ENCODE results near the gene CCDC81.
A peak's percentile ranks its signal among the peaks of the same experiment; 100 is the strongest.

Gene CCDC81

GRCh38 chr11:86442827-86443226 lies 68.1 kb downstream of the CCDC81 start:
- no peak for DNase-seq

GRCh38 chr11:86443415-86443814 lies 68.7 kb downstream of the CCDC81 start:
- DNase-seq, result no peak

DNA sequence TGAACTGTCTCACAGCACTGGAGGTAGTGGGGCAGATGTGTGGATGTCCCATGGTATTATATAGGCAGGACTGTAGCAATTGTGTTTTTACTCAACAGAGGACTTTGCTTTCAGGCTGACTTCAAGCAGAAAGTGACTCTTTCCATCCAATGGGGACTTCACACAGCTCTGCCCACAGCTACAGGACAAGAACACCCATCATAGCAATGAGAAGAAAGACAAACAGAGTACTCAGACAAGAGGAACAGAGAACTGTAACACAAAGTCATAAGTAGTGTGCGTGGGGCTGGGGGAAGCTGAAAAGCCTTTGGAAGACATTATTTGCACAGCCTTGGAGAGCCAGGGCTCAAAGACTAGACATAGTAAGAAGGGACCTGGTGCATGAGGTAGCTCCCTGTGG lies 70.3 kb downstream of the CCDC81 start:
- DNase-seq, result no peak

DNA sequence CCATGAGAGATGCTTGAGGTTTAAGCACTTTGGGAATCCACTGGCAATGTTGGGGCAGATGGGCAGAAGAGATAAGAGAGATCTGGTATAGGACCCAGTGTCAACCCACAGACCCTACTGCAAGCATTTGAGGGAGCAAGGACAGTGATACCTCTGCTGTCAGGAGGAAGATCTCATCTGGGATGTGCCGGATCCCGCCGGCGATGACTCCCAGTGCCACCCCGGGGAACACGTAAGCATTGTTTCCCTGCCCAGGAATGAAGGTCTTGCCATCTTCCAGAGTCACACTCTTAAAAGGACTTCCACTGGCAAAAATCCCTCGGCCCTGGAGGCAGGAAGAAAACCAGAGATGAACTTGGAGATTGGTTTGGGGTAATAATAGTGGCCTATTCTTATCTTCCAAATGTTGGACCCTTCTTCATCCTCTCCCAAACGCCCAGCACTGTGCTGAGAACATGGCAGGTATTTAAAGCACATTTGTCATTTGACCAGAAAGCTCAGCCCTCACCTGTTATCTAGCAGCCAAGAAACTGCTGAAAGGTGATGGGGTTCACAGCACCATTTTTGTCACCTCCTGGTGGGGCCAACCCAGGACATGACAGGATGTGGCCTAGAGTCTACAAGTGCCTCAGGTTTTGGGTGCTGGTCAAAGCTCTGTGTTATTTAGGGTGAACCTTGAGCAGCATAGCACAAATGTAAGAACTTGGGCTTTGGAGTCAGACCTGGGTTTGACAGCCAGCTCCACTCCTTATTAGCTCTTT lies 71.7 kb downstream of the CCDC81 start:
- DNase-seq, result no peak

GRCh38 chr11:86446924-86447285 lies 72.2 kb downstream of the CCDC81 start:
- DNase-seq, result no peak

DNA sequence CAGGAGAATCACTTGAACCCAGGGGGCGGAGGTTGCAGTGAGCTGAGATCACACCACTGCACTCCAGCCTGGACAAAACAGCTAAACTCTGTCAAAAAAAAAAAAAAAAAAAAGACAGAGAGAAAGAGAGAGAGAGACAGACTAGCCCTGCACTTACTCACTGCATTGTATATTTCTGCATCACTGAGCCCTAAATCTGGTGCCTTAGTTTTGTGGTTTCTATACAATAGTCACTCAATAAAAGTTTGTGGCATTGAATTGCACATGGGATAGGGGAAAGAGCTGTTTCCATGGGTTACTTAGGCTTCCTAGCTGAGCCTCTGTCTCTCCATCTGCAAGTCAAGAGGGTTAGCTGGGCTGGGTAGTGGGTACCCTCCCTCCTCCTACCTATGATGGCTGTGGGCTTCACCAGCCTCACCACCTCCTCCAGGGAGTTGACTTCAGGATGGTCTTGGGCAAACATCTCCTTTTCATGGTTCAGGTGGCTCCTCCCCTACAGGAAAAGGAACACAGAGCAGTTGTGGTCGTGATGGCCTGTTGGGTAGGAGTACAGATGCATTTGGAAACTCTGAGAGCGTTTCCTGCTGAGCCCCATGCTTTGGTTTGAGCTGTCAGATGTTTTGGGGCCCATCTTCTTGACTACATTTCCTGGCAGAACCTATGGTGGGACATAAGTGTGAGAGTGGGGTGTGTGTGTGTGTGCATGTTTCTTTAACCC lies 73.2 kb downstream of the CCDC81 start:
- no peak for DNase-seq

DNA sequence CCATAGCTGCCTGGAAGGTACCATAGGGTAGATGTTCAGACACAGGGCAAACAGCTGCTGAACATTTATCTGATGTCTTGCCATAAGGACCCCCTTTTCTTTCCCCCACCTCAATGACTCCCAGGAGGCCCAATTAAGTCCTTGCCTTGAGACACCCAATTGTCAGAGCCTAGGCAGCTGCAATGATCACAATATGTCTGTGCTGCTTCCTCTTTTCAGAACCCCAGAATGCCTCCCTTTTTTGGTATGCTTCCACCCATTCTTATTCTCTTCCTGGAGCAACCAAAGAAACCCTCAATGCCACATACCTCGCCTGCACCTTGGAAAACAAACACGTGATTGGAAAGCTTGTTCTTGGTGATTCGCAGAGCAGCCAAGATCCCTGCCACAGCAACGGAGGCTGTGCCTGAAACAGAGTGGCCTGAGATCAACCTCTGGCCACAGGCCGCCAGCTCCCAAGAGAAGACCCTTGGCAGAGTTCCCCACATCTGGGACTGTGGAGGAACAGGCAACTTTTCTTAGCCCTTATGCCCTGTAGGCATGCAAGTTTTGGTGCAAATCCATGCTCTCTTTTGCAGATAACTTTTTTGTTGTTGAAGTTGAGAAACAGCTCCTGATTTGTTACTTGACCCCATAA lies 75.4 kb downstream of the CCDC81 start:
- DNase-seq, result no peak

GRCh38 chr11:86453290-86454030 lies 78.8 kb downstream of the CCDC81 start:
- DNase-seq, result no peak

DNA sequence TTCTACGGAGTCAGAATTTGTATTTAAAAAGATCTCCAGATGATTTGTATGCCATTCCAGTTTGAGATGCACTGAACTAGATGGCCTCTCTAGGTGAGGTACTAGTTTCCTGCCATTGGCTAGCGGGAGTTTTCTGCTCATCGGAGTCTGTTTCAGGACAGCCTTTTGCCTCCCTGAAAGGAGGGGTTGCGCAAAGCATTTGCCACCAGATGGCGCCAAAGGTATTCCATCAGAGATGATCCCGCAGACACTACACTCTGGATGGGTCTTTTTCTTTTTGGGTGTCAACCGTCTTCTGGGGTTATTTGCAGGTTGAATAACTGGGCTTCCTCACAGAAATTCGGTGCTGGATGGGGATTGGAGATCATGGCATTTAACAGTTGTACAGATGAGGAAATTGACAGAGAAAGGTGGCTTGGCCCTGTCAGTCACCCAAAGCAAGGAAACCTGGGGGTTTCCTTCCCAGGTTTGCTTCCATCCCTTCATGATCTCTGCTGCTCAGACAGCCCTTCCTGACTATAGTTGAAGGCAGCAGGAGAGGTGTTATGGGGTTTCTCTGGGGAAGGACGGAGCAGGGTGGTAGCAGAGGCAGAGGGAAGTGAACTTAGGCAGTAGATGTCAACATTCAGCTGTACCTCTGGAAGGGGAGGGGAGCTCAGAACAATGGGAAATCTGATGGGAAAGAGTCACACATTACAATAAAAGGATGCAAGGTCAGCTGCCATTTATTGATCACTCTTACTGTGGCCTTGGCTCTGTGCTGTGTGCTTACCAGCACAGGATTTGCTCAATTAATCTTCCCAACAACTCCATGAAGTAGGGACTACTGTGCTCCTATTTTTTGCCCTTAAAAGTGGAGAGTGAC lies 81.6 kb downstream of the CCDC81 start:
- peak; percentile 4 for DNase-seq

DNA sequence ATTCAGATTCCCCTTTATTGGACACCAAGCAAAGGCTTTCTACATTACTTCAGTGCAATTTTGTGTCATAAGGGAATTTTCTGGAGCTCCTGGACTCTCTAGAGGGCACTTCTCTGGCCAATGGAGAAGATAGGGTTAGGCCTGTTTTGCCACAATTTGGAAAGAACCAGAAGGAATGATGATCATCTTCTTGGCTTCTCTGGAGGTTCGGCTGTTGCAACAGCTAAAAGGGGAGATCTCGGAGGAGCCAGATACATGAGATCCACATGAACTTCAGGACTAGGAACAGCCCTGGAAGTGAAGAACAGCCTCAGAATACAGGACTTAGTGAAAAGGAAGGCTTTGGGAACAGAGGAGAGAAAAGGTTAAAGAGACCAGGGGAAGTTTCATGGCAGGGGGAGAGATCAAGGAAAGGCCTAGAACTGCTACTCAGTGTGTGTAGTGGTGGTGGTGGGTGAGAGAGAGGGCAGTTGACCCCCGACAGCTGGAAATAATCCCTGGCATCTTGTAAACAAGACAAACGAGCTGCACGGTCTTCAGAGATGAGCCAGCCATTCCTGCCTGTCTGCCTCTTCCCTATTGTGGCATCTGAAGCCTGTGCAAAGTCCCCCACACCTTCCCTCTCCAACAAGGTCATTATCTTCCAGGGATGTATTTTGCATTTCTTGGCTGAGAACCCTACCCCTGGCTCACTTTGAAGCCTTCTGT lies 83.8 kb downstream of the CCDC81 start:
- DNase-seq, result no peak

GRCh38 chr11:86459002-86459385 lies 84.3 kb downstream of the CCDC81 start:
- no peak for DNase-seq

GRCh38 chr11:86459682-86460460 lies 85.2 kb downstream of the CCDC81 start:
- no peak for DNase-seq

DNA sequence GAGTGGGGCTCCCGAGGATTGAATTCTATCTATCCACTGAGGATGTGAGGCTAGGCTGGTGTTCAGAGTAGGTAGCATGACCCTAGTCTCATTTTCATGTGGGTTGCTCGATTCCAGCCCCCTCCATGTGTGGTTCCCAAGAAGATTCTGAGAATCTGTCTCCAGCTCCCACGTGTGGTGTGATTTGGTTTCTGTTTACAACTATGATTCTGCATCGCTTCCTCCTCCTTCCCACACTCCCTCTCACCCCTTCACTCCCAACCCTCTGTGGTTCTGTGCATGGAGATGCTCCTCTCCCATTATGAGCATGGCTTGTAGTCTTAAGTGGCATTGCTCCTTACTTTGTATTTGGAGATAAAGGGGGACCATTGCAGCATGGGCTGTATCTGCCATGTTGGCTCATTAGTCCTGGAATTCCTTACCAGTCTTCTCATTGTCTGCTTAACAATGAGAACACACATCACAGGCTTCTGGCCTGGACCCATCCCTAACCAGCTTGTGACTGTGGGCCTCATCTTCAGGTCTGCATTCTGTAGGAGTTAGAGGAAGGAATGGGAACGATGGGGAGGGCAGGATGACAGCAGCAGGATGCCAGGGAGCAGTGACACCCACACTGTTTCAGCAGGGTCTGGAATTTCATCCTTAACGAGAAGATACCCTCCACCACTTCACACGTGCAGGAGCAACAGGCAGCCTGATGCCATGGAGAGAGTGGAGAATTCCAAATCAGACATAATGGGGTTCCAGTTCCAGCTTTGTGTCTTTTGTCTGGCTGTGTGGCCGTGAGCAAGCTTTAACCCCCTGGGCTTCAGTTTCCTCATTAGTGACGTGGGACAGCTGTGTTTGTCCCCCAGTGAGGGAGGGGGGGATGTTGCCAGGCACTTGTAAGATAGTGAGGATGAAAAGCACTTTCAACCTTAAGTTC lies 86.0 kb downstream of the CCDC81 start:
- DNase-seq, result no peak

DNA sequence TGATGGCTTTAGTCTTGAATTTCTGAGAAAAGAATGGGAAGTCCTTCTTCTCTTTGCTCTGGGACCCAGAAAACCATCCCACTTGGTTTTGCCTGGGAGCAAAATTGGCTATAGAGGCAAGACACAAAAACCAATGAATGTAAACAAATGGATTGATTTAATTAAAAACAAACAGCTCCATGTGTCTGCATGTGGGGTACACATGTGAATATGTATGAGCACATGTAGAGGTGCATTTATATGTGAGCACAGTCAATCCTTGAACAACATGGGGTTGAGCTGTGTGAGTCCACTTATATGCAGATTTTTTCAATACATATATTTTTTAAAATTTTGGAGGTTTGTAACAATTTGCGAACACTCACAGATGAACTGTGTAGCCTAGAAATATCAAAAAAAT lies 87.2 kb downstream of the CCDC81 start:
- no peak for DNase-seq

DNA sequence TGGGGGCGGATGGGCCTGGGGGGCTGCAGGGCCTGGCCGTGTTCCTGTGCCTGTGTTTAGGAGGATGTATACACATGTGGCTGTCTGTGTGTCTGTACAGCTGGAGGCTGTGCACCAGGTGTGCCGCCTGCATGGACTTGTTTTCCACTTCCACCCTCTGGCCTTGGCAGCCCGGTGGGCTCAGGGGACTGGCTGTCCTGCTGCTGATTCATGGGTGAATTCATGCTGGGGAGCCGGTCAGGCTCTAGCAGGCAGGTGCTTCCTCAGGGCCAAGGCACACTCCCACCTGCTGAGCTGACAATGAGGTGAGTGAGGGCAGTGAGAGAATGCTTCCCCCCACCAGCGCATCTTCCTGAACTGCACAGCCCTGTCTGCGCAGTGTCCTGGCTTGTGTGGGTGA lies 88.4 kb downstream of the CCDC81 start:
- no peak for DNase-seq

- no peak for DNase-seq
Observed at GRCh38 chr11:86463955-86464354, 89.3 kb downstream of the CCDC81 start.

- no peak for DNase-seq
Observed at GRCh38 chr11:86464509-86465221, 90.0 kb downstream of the CCDC81 start.

DNA sequence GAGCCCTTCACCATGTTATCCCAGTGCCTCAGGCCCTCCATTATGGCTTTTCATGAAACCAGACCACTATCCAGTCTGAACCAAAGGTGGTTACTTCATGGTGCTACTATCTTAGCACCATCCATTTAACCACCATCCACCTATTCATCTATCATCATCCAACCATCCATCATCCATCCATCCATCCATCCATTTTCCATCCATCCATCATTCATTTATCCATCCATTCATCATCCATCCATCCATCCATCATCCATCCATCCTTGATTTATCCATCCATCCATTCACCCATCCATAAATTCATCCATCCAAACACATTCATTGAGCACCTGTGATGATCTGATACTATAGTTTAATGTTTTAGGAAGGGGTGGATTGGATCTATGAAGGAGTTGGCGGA lies 93.5 kb downstream of the CCDC81 start:
- DNase-seq, result no peak
